NCI-H524 treated with DMSO at 0.1 percent for 48 hours (cell line): ENCODE data around the gene WNT7B.

Source experiments
- DNase-seq: peaks from one replicate; lab custom pipeline; 2025; lab: John Stamatoyannopoulos, UW

Gene WNT7B

DNA sequence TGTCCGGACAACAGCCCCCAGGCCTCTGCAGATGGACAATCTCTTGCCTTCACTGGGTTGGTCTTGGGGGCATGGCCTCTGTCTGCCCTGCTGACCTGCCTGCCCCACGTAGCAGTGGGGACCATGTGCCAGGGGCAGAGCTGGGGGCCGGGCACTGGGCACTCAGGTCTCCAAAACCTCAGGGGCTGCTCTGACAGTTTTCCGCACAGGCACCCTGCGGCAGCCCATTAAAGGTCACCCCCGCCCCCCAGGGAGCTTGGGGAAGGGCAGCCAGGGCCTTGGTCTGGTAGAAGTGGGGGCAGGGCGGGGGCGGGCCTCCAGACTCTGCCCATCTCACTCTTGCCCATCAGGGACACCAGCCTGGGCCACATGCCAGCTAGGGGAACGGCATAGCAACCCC lies 49.9 kb downstream of the WNT7B start:
- no peak for DNase-seq

DNA sequence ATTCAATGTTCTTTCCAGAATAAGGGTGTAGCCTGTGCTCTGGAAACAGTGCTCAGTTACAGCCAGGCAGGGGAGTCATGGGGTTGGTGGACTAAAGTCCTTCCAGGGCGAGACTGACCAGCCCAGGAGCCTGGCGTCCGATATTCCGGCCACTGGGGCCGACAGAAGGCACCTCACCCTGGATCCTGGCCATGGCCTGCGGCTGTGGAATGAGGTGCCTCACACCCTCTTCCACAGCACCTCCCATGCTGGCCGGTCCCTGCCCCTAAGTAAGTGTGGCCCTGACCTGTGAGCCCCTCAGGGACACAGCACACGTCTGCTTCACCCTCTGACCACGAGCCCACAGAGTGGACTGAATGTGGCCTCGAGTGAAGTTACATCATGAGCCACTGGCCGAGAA lies 50.5 kb downstream of the WNT7B start:
- DNase-seq: no peak

DNA sequence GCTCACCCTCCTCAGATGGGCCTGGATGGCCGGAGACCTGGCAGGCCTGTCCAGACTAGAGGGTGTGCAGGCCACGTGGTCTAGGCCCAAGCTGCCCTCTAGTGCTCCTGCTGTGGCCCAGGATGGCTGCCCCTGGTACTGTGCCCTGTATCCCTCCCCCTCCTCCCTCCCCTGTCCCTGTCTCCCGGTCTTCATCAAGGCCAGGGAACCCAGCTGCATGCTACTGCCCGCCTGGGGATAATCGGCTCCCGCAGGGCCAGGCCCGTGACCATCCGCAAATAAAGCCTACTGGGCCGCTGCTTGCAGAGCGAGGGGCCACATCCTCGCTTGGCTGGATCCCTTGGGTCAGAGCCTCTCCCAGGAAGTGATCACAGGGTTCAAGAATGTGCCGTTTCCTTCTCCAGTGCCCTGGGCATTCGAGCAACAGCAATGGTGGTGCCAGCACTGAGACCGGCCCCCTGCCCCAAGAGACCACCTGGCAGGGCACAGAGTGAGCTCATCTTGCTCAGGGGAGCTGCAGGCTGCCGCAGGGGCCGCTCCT lies 51.1 kb downstream of the WNT7B start:
- DNase-seq: no peak

DNA sequence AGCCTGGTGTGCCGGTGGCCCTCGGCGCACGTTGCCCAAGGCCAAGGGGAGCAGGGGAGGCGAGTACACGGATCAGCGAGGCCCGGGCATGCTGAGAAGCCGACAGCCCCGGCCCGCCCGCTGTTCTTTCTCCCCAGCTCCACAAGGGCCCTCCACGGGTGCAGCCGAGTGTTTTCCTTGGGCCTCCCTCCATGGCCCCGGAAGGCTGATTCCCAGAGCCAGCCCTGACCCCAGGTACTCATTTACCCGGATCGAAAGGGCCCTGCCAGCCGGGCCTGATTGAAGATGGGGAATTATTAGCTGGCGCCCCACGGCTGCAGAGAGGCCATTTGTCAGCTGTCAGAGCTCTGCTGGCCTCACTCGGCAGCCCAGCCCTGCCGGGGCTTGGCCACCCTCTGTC lies 53.1 kb downstream of the WNT7B start:
- DNase-seq: no peak

DNA sequence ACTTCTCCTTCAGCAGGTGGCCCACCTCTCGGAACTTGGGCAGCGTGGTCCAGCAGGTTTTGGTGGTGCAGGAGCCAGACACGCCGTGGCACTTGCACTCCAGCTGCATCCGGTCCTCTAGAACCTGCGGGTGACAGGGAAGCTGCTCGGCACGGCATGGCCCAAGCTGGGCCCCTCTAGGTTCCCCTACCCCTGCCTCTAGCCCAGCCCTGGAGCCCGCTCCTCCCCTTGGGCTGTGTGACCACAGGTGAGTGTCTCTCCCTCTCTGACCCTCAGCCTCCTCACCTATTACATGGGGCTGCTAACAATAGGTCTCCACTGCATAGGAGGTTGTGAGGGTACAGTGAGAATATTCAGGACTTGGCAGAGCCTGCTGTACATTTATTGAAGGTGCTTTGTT lies 53.8 kb downstream of the WNT7B start:
- no peak for DNase-seq

DNA sequence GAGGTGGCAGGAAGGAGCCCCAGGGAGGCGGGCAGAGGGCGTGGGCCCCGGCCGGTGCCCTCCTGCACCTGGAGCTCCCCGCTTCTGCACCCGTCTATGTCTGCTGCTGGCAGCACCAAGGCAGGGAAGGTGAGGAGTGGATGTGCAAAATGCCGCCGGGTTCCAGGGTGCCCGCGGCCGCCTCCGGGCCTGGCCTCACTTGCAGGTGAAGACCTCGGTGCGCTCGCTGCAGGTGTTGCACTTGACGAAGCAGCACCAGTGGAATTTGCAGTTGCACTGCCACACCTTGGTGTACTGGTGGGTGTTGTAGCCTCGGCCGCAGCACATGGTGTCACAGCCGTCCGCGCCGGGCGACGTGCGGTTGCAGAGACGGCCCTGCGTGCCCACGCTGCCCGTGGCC lies 54.3 kb downstream of the WNT7B start:
- no peak for DNase-seq

DNA sequence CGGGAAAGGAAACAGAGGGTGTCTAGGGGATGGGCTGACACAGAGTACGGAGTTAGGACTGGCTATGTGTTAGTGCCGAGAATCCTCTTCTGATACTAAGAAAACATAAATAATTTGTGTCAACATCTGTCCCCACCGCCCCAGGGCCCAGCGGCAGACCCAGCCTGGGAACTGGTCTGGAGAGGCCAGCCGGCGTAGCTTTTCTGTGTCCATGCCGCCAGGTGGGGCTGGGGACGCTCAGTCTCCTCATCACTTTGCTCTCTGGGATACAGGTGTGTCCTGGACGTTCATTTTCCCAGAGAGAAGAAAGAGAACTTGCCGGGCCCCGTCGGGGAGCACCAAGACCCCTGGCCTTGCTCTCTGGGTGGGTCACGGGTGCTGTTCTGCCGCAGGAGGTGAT lies 54.7 kb downstream of the WNT7B start:
- DNase-seq: no peak

DNA sequence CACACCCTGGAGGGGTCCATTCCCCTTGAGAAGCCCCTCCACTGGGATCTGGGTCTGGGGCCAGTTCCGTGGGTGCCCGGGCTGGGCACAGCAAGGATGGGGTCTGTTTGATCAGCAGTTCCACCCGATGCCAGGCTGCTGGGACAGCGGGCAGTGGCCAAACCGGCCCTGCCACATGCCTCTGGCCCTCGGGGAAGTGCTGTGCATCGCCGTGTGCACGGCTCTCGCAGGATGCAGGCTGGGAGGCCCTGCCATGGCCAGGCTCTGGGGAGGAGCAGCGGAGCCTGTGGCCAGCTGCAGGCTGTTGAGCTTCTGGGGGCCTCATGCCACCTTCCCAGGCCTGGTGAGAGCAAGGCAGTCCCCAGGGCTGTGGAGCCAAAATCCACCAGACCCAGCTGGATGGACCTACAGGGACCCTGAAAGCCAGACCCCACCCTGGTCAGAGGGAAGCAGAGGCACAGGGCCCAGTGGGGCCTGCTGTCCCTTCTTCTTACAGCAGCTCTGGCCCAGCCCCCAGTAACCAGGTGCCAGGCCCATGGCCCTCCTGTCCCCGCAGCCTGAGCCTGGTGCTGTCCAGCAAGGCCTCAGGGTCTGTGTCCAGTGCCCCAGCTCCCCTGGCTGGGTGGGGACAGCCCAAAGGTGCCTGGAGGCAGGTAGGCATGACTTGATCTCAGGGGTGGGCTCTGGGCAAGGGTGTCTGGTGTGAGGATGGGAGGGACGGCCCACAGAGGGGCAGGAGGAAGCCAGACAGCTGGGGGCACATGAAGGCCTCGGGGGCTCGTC lies 57.3 kb downstream of the WNT7B start:
- no peak for DNase-seq

DNA sequence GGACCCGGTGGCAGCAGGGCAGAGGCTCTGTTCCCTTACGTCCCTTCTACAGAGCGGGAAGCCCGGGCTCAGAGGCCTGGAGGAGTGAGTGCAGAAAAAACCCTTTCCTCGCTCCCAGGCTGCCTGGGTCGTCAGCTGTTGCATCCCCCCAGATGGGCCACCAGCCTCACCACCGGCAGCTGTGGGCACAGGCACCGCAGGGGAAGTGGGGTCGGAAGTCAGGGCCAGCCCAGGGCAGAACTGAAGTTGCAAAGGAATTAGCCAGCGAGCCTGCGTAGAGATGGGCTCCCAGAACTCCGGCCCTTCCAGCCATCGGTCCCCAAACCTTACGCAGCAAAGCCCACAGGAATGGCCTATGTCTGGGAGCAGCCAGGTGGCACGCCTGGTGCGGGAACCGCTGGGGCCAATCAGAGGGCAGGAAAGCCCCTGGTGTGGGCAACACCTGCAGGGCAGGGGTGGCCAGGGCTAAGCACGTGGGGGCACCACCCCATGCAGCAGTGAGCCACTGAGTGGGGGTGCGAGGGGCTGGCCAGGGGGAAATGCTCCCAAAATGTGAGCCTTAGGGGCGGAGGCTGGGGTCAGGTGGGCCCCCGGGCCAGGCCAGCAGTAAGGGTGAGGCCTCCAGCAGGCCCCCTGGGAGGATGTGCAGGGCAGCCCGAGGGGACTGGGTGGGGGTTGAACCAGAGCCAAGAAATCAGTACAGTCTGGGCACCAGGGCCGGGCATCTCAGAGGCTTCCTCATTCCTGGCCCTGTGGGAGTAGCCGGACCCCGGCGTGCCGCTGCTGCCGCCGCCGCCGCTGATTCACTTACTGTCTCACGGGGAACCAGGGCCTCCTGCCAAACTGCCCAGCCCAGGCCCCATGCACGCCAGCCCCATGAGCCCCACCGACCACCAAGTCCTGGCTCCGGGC lies 58.2 kb downstream of the WNT7B start:
- no peak for DNase-seq

DNA sequence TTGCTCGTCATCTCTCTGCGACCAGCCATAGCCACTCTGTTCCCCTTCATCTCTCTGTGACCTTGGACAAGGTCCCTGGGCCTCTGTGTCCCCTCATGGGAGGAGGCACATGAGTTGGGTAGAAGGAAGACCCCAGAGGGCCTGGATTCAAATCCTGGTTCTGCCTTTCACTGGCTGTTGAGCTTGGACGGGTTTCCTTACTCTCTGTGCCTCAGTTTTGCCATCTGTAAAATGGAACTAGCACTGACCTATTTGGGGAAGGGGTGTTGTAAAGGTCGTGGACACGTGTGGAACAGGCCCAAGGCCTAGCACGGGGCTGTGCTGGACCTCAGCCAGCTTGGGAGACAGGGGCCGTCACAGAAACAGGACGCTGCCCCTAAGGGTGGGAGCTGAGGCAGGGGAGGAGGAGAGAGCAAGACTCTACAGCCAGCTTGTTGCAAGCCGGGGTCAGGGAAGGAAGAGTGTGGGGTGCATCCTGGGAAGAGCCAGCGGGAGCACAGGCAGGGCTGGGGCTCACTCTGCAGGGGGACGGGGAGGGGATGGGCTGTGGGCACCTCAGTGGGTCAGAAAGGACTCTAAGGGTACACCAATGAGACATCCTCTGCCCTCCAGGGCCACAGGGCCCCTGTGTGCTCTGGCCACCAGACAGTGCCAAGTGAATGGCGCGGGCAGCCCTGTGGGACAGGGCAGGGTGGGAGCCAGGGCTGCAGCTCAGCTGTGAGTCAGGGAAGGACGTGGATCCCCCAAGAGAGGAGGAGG lies 59.1 kb downstream of the WNT7B start:
- DNase-seq: no peak

DNA sequence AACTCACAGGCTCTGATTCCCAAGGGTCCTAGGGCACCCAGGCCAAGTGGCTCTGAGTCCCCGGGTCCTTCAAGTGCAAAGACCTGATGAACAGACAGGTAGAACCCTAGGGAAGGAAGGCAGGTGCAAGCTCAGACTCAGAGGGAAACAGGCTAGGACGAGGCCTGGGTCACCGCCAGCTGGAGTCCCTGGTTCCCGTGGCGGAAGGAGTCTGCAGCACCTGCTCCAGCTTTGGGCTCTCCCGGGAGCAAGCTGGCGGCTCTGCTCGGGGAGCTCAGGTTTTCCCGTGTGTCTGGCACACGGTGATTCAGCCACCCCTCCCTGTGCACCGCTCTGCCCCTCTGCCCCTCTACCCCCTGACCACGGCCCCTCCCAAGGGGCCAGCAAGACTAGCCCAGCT lies 59.8 kb downstream of the WNT7B start:
- DNase-seq: no peak

DNA sequence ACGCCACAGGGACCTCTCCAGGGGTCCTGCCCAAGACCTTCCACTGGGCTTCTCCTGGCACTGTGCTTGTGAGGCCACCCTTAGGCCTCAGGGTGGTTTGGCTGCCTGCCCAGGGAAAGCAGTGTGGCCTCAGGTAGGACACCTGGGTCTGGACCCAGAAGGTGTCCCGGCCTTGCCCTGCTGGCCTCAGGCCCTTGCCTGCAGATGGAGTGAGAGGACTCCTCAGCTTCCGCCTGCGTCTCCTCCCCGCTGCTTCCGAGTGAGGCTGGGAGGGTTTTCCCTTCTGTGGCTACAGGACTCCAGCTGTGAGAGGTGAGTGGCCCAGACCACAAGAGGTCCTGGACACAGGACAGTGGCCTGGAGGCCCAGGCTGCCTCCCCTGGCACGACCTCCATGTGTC lies 60.4 kb downstream of the WNT7B start:
- DNase-seq: no peak

DNA sequence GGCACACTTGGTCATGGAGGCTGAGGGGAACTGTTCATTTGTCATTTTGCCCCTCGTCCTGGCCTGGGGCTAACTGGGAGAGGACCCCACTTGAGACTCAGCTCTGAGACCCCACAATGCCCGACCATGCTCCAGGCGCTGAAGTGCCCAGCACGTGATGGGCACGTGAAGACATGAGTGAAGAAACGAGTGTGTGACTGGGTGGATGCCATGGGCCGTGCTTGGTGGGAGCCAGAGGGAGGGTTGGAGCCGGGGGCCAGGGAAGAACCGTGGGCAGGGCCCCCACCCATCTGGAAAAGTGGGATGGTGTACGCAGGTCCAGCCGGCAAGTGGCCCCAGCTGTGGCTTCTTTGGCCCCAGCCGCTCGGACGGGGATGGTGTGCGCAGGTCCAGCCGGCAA lies 61.1 kb downstream of the WNT7B start:
- DNase-seq: no peak

DNA sequence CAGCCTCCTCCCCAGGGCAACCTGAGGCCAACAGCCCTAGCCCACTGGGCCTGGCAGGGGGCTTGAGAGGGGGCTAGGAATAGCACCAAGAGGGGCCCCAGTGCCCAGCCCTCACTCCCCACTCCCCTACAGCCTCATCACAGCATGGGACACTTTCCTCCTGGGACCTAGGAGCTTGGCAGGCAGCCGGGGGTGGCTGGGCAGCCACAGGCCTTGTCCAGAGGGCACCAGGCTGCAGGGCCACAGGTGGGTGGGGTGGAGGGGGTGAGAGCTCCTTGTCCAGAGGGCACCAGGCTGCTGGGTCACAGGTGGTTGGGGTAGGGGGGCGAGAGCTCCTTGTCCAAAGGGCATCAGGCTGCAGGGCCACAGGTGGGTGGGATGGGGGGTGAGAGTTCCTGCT lies 61.8 kb downstream of the WNT7B start:
- DNase-seq: no peak

DNA sequence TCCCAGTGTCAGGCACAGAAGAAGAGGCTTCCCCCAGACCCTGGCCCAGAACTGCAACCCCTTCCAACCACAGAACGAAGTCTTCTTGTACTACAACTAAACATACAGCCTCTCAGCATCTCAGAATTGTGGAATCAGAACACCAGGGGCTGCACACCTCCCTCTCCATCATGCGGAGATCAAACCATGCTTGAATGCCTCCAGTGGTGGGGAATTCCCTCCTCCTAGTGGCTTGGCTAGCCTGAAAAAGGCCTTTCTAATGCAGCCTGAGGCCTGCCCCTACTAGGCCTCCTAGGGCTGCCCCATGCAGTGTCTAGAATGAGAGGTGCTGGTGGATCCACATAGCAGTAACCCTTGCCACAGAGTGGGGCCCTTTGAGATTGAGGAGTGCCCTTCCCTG lies 62.7 kb downstream of the WNT7B start:
- DNase-seq: no peak

DNA sequence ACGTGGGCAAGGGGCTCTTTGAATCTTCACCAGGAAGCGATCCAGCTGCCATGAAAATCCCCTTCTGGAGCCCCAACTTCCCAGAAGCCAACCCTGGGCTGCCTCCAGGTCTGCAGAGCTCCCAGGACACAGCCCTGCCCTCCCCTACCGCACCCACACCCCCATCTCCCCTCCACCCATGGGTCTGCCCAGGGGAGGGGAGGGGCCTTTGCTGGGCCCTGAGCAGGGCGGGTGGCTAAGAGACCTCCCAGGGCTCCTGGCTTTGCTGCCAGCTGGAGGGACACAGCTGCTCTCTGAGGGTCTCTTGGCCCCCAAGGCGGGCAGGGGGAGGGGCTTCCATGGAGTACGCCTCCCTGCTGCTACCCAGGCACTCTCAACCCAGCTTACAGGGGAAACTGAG lies 64.1 kb downstream of the WNT7B start:
- no peak for DNase-seq

DNA sequence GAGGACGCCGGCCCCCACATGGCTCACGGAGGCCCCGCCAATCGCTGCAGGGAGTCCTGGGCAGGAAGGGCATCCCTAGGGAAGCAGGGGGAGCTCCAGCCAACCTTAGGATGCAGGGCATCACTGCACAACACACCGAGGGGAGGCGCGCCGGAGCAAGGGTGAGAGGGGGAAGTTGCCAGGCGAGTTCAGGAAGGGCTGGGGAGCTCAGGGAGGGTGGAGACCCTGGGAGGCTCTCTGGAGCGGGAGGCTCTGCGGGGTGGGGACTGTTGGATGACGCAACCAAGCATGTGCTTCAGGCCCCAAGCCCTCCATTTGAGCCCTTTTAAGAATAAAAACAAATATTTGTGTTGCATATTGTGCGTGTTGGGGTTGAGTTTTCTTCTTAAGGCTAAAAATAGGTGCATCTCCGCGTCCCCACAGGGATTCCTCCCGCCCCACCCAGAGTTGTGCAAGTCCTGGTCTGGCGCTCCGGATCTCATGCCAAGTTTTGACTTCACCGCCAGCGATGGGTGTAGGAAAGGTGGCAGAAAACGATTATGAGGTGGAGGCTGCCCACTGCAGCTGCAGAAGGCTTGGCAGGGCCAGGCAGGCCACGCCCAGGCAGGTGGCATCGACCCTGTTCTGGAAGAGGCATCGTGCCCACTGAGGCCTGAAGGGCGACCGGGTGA lies 65.2 kb downstream of the WNT7B start:
- no peak for DNase-seq

DNA sequence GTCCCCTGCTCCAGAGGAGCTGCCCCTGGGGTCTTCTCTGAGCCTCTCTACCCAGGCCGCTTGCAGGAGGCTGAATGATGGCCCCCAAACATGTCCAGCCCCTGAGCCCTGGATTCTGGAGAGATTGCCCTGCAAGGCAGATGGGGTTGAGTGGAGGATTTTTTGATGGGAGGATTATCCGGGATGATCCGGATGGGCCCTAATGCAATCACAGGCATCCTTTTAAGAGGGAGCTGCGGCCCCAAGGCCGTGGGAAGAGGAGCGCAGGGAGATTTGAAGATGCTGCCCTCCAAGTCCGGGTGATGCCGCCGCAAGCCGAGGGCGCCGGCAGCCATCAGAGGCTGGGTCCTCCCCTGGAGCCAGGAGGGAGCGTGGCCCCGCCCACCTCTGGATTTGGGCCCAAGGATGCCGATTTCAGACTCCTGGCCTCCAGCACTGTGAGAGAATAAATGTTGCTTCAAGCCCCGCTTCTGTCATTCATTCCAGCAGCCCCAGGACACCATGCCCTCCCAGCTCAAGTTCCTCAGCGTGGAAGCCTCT lies 66.0 kb downstream of the WNT7B start:
- DNase-seq: peak; percentile 63

DNA sequence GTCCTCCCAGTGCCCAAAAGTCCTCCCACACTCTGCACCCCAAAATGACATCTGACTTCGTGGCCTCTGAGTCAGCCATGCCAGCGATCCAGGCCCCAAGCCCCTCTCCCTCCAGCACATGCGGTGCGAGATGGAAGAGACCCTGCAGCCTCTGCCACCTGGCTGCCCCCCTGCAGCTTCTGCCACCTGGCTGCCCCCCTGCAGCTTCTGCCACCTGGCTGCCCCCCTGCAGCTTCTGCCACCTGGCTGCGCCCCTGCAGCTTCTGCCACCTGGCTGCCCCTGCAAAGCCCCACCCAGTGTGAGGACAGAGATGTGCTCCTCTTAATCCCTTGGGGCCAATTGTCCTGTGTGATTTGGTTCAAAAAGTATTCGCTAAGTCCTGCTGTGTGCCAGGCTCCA lies 68.0 kb downstream of the WNT7B start:
- peak; percentile 63 for DNase-seq

DNA sequence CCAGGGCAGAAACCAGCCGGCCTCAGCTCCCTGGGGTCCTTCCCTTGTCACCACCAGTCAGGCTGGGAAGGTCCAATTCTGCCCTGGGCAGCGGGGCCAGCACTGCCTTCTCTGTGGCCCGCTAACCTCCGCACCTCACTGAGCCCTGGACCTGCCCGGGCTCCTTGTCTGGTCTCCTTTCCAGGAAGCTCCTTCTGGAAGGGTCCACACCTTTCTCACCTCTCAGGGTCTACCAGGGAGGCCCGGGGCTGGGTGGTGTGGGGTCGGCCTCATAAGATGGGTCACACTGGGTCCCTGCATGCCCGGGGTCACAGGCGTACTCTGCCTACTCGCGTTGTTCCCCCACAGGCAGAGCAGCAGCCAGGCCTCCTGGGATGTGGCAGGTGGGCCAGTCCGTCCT lies 69.0 kb downstream of the WNT7B start:
- no peak for DNase-seq

DNA sequence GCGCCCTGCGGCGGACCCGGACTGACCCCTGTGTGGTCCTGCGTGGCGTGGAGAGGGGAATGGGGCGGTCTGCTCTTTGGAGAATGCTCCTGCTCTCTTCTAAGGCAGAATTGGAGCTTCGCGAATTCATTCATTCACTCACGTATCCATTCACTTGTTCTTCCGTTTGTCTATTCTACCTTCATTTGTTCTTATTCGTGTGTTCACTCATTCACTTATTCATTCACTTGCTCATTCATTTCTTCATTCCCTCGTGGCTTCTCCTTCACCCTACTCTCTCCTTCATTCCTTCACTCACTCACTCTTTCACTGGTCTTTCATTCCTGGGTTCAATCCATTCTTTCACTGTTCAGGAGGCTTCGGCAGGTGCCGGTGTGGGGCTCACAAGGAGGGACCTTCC lies 69.6 kb downstream of the WNT7B start:
- DNase-seq: no peak

DNA sequence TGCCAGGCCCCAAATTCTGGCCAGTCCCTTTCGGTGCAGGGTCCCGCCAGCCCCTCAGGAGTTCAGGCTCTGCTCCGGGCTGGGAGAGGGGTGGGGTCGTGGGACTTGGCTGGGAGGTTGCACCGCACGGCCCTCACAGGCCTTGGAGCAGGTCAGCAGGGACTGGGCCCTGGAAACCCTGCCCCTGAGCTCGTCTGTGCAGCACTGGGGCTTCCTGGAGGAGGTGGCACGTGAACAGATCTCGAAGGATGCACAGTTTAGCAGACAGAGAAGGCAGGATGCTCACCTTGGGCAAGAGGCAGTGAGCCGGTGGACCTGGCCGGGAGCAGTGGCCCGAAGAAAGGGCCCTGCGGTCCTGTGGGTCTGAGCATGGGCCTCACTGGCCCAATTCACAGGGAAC lies 70.0 kb downstream of the WNT7B start:
- no peak for DNase-seq
